GM12801 (cell line): Measurements from ENCODE around the gene ABCA4.

ENCODE experiments used
- TF ChIP-seq, protein P1 (sequence below): IDR thresholded peaks from one replicate; pipeline ENCODE4 v1.5.1; 2011; ENCODE audit warnings: control low read depth; ENCODE audit not compliant: insufficient read length; ENCODE audit errors: extremely low read depth

Gene ABCA4

DNA sequence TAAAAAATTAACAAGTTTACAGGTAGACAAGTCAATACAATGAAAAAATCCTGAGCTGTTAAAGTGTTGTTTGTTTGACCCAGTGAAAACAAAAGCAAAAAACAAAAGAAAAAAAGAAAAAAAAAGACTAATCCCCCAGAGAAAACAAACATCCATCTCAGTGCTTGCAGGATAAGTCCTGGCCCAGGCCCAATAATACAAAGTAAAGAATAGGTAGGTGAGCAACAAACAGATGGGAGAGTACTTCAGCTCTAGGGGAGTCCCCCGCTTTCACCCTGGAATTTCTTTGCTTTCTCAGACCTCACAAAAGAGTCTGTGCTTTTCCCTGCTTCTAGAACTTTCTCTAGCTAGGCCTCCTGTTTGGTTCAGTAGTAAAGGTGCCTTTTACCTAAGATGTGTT, 70.3 kb downstream of the ABCA4 start:
- TF ChIP-seq, protein P1, sequence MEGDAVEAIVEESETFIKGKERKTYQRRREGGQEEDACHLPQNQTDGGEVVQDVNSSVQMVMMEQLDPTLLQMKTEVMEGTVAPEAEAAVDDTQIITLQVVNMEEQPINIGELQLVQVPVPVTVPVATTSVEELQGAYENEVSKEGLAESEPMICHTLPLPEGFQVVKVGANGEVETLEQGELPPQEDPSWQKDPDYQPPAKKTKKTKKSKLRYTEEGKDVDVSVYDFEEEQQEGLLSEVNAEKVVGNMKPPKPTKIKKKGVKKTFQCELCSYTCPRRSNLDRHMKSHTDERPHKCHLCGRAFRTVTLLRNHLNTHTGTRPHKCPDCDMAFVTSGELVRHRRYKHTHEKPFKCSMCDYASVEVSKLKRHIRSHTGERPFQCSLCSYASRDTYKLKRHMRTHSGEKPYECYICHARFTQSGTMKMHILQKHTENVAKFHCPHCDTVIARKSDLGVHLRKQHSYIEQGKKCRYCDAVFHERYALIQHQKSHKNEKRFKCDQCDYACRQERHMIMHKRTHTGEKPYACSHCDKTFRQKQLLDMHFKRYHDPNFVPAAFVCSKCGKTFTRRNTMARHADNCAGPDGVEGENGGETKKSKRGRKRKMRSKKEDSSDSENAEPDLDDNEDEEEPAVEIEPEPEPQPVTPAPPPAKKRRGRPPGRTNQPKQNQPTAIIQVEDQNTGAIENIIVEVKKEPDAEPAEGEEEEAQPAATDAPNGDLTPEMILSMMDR, result no peak

DNA sequence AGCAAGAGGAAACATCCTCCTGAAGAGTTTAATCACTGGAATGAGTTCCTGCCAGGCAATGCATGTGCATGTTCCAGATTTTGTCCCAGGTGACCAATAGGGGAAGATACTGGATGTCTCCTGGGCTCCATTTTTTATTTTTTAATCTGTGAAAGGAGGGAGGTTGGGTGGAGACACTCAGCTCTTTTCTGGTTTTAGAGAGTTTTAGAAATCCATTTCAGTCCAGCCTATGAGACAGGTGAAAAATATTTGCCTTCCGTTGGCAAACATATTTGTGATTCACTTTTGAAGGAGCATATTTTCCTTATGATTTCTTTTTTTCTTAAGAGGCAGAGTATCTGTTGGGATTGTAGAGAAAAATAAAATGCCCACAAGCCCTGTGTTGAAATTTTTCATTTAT, 70.7 kb downstream of the ABCA4 start:
- TF ChIP-seq, protein P1, result no peak

- TF ChIP-seq, protein P1, result no peak
Observed at GRCh38 chr1:94049791-94050190, 71.2 kb downstream of the ABCA4 start.

GRCh38 chr1:94048413-94049164, 72.4 kb downstream of the ABCA4 start:
- TF ChIP-seq, protein P1, result no peak

- TF ChIP-seq, protein P1, result no peak
Observed at GRCh38 chr1:94047949-94048348, 73.0 kb downstream of the ABCA4 start.

- TF ChIP-seq, protein P1, result no peak
Observed at GRCh38 chr1:94045465-94046056, 75.4 kb downstream of the ABCA4 start.

- TF ChIP-seq, protein P1, result no peak
Observed at GRCh38 chr1:94044891-94045290, 76.1 kb downstream of the ABCA4 start.
